RWPE1 (cell line): ENCODE measurements around the gene MFSD11.
"Not testable (repeated sequence)": the region's sequence is repeated elsewhere in the genome, so short reads cannot be mapped to it uniquely, and the experiment has no call there.

ENCODE experiments used
- CTCF ChIA-PET: fragments of 350-600 bp; sonication (Branson Sonifier 250); formaldehyde crosslinking; extraction: SDS; loops from one replicate; lab custom pipeline; 2021; lab: Yijun Ruan, JAX
- POLR2A ChIA-PET: fragments of 400-600 bp; formaldehyde crosslinking; extraction: SDS; loops from one replicate; lab custom pipeline; 2020; ENCODE audit warnings: antibody characterized with exemption; ENCODE audit not compliant: low non-redundant PET; lab: Yijun Ruan, JAX
- DNase-seq: peaks from one replicate; pipeline ENCODE4 v3.0.0; 2012; ENCODE audit warnings: low spot score
- H3K27ac ChIP-seq: fragments of 450-650 bp; 2 replicates; pipeline ENCODE4 v1.5.1; 2017
- CTCF ChIP-seq: fragments of 450-650 bp; conservative IDR thresholded peaks from 2 replicates; pipeline ENCODE4 v1.5.1; 2017; ENCODE audit warnings: low read depth, mild to moderate bottlenecking

Gene MFSD11

GRCh38 chr17:76726776-76727718 lies 10.9 kb upstream of the MFSD11 start, which contains the start of gene METTL23:
Gene METTL23, plus strand, starts transcription at chr17:76726839. Its CDS starts 2,872 bp downstream, at chr17:76729711.
- peak within 1 kb of the TSS; percentile 98 for H3K27ac ChIP-seq
- ChIA-PET POLR2A (interaction anchor here (0.6 to 1.5 kb wide), 3 partner anchors 8 to 56 kb away, joined by 3 to 5 read pairs (median 3); partner anchors contain the start of gene SRSF2), CTCF (interaction anchor here (0.6 to 1.0 kb wide), 5 partner anchors 14 to 521 kb away, joined by 3 to 5 read pairs (median 4); no protein-coding TSS in a partner anchor)
- peak; percentile 80 for DNase-seq
- peak; percentile 85 for TF ChIP-seq CTCF

GRCh38 chr17:76727745-76728456 lies 10.0 kb upstream of the MFSD11 start:
- peak overlapping the region; percentile 98 for H3K27ac ChIP-seq
- CTCF ChIA-PET = interaction anchor here (0.6 to 1.0 kb wide), 7 partner anchors 11 to 433 kb away, joined by 3 to 5 read pairs (median 4); no protein-coding TSS in a partner anchor
- TF ChIP-seq CTCF = no peak
- no peak for DNase-seq
- POLR2A ChIA-PET = interaction anchor here (0.6 to 1.5 kb wide), 3 partner anchors 8 to 171 kb away, joined by 3 to 5 read pairs (median 5); partner anchors contain the start of gene SRSF2

GRCh38 chr17:76731800-76732733 lies 5.9 kb upstream of the MFSD11 start:
- CTCF ChIA-PET = interaction anchor here (0.7 kb wide), 1 partner anchor 120 kb away, joined by 4 read pairs; no protein-coding TSS in a partner anchor
- peak overlapping the region; percentile 70 for H3K27ac ChIP-seq
- POLR2A ChIA-PET, DNase-seq: not testable (repeated sequence)

DNA sequence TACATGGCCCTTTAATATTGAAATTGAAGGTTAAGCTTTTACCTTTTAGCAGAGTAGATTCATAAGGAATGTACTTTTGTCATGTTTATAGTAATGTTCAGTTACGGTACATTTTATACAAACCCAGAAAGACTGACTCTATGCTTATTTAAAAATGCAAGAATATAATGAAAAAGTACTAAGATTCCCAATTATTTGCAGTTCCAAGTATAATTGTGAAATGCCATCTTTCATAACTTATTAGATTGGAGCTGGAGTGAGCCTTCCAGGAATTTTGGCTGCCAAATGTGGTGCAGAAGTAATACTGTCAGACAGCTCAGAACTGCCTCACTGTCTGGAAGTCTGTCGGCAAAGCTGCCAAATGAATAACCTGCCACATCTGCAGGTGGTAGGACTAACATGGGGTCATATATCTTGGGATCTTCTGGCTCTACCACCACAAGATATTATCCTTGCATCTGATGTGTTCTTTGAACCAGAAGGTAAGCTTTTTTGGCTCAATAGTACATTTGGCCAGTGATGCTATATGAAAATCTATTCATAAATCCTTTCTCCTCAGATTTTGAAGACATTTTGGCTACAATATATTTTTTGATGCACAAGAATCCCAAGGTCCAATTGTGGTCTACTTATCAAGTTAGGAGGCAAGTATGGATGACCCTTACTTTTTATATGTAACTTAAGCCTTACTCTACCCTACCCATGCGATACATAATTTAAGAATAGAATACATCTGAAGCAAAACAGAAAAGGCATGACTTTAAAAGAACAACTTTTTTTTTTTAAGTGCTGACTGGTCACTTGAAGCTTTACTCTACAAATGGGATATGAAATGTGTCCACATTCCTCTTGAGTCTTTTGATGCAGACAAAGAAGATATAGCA lies 4.9 kb upstream of the MFSD11 start:
- TF ChIP-seq CTCF = no peak
- ChIA-PET CTCF (no interaction called here), POLR2A (no interaction called here)
- DNase-seq = no peak
- peak overlapping the region; percentile 70 for H3K27ac ChIP-seq

- POLR2A ChIA-PET = no interaction called here
- TF ChIP-seq CTCF = no peak
- no peak for DNase-seq
- no peak overlapping the region for H3K27ac ChIP-seq
- CTCF ChIA-PET = no interaction called here
Observed at GRCh38 chr17:76733618-76733957, 4.3 kb upstream of the MFSD11 start.
